Measurements from ENCODE around the gene IMMP2L. TPM values are rescaled to one million over a fixed set of nuclear protein-coding genes. Genes with fewer than 3 reads are reported as not detected.

IMMP2L gene
- total and polyA plus RNA-seq, 4 donors = 7.3 to 21.1 (median 12.4) TPM

GRCh38 chr7:111540199-111540815 is 22.0 kb downstream of the IMMP2L start:
- peak; percentile 14 to 55 for TF ChIP-seq RXRA (IDR thresholded peaks at IDR 0.05)
- TF ChIP-seq ZBTB33 (IDR thresholded peaks at IDR 0.05) = no peak
- TF ChIP-seq CTCF (IDR thresholded peaks at IDR 0.05; ENCODE audit: low read depth, low read length, missing input control) = no peak
- TF ChIP-seq NR2F2 (IDR thresholded peaks at IDR 0.05) = no peak
- no peak for TF ChIP-seq EGR1 (IDR thresholded peaks at IDR 0.05; ENCODE audit: low read depth in 2 of 2)
- TF ChIP-seq REST (IDR thresholded peaks at IDR 0.05) = no peak
- peak in 1 of 2 donors; percentile 47 for TF ChIP-seq JUND (IDR thresholded peaks at IDR 0.05)
- no peak for TF ChIP-seq TAF1 (conservative IDR thresholded peaks at IDR 0.05)
- TF ChIP-seq HNF4A (conservative IDR thresholded peaks at IDR 0.05) = peak; percentile 47 to 64
- peak; percentile 12 to 23 for TF ChIP-seq RAD21 (IDR thresholded peaks at IDR 0.05)
- TF ChIP-seq YY1 (IDR thresholded peaks at IDR 0.05) = peak; percentile 63
- TF ChIP-seq SP1 (IDR thresholded peaks at IDR 0.05) = peak; percentile 36
- TF ChIP-seq, protein P1, sequence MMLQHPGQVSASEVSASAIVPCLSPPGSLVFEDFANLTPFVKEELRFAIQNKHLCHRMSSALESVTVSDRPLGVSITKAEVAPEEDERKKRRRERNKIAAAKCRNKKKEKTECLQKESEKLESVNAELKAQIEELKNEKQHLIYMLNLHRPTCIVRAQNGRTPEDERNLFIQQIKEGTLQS (IDR thresholded peaks at IDR 0.05) = no peak
- peak; percentile 8 for TF ChIP-seq HNF4G (IDR thresholded peaks at IDR 0.05)
- TF ChIP-seq, protein P2, sequence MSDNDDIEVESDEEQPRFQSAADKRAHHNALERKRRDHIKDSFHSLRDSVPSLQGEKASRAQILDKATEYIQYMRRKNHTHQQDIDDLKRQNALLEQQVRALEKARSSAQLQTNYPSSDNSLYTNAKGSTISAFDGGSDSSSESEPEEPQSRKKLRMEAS (IDR thresholded peaks at IDR 0.05) = no peak
- 61% methylated on average over 5 of the region's 5 CpGs for WGBS
- DNase-seq (ENCODE audit: low spot score) = no peak
- Histone ChIP-seq H3K4me3 (ENCODE audit: low read depth in 1 of 3, low read length in 3 of 3) (no peak overlapping the region), H3K9me3 (ENCODE audit: control insufficient read depth in 4 of 4, low read length in 3 of 4) (no peaks in the 10 kb centered on the region), H3K27ac (ENCODE audit: low read depth in 1 of 2, low read length in 2 of 2) (peak overlapping the region; percentile 64 to 74), H3K36me3 (ENCODE audit: control insufficient read depth in 4 of 4, insufficient read depth in 3 of 4, low read depth in 1 of 4, low read length in 3 of 4) (no peaks in the 10 kb centered on the region), H3K27me3 (ENCODE audit: control insufficient read depth in 4 of 4, insufficient read depth in 4 of 4, low read length in 3 of 4) (no peaks in the 10 kb centered on the region), H3K4me1 (ENCODE audit: control insufficient read depth in 4 of 4, insufficient read depth in 4 of 4, low read length in 3 of 4) (peaks cover 0 to 18% (median 5%) of the 10 kb centered on the region in 4 donors), H3K9ac (ENCODE audit: low read depth in 1 of 2, low read length in 2 of 2) (no peak overlapping the region)

GRCh38 chr7:111537134-111537533 is 25.2 kb downstream of the IMMP2L start:
- Histone ChIP-seq H3K27ac (ENCODE audit: low read depth in 1 of 2, low read length in 2 of 2) (no peak overlapping the region), H3K36me3 (ENCODE audit: control insufficient read depth in 4 of 4, insufficient read depth in 3 of 4, low read depth in 1 of 4, low read length in 3 of 4) (no peaks in the 10 kb centered on the region), H3K4me1 (ENCODE audit: control insufficient read depth in 4 of 4, insufficient read depth in 4 of 4, low read length in 3 of 4) (peaks cover 0 to 18% (median 5%) of the 10 kb centered on the region in 4 donors), H3K9ac (ENCODE audit: low read depth in 1 of 2, low read length in 2 of 2) (no peak overlapping the region), H3K4me3 (ENCODE audit: low read depth in 1 of 3, low read length in 3 of 3) (no peak overlapping the region), H3K27me3 (ENCODE audit: control insufficient read depth in 4 of 4, insufficient read depth in 4 of 4, low read length in 3 of 4) (no peaks in the 10 kb centered on the region), H3K9me3 (ENCODE audit: control insufficient read depth in 4 of 4, low read length in 3 of 4) (no peaks in the 10 kb centered on the region)
- TF ChIP-seq HNF4A (conservative IDR thresholded peaks at IDR 0.05) (peak; percentile 21 to 39), FOXA2 (IDR thresholded peaks at IDR 0.05) (peak; percentile 7), JUND (IDR thresholded peaks at IDR 0.05) (no peak)
- TF ChIP-seq, protein P2 (IDR thresholded peaks at IDR 0.05) = no peak
- 26% methylated on average over 1 of the region's 1 CpG for WGBS
- no peak for DNase-seq (ENCODE audit: low spot score)

Measured in liver (tissue), 9 donors.